Sciatic nerve (tissue), 2 donors: Measurements from ENCODE around the gene CPED1. TPM values are rescaled to one million over a fixed set of nuclear protein-coding genes. Genes with fewer than 3 reads are reported as not detected.

ENCODE experiments used
- ATAC-seq: fragments of 200-7000 bp; cut with Tn5 transposase; one replicate; pipeline ENCODE4 v1.9.1; 2020; ENCODE audit warnings: mild to moderate bottlenecking, moderate library complexity
- DNase-seq: peaks from one replicate; pipeline ENCODE4 v3.0.0-alpha.2; 2020; ENCODE audit warnings: low spot score
- intact Hi-C: fragments of 100-400 bp; cut with DNase I; formaldehyde crosslinking; loops from one replicate; pipeline ENCODE4 v1.14.2; 2022
- total RNA-seq: library from RNA; stranded (reverse); fragmentation: NEBNext Ultra II Directional; extraction: Animal tissue kit (Norgen Biotek cat#: 25700); gene quantifications from one replicate; pipeline ENCODE4 v1.2.1, GENCODE V29; 2021
- donor health status: DM: no; HTN: no; CAD: no.
- donor health status: DM: no; HTN: no; CAD: no.

Gene CPED1
- total RNA-seq, 1 donor from 2014 or later, result 41.9 TPM

GRCh38 chr7:121140790-121141189, 152.3 kb downstream of the CPED1 start:
- no peak for ATAC-seq
- intact Hi-C loops, result no loop called here
- no peak for DNase-seq

- intact Hi-C loops, result no loop called here
- ATAC-seq (peak; percentile 17), DNase-seq (no peak)
Observed at GRCh38 chr7:121151774-121152221, 163.3 kb downstream of the CPED1 start.

GRCh38 chr7:121153411-121153810, 164.9 kb downstream of the CPED1 start:
- DNase-seq (no peak), ATAC-seq (no peak)
- intact Hi-C loops, result no loop called here

- no peak for DNase-seq
- intact Hi-C loops, result no loop called here
- no peak for ATAC-seq
Observed at GRCh38 chr7:121153995-121154394, 165.5 kb downstream of the CPED1 start.

GRCh38 chr7:121156825-121157224, 168.3 kb downstream of the CPED1 start:
- intact Hi-C loops, result no loop called here

GRCh38 chr7:121157341-121157751, 168.8 kb downstream of the CPED1 start:
- ATAC-seq, result no peak
- no peak for DNase-seq
- intact Hi-C loops, result no loop called here

More at GRCh38 chr7:121156825-121157224, 168.3 kb downstream of the CPED1 start:
- ATAC-seq, result no peak
- no peak for DNase-seq

GRCh38 chr7:121157885-121158590, 169.5 kb downstream of the CPED1 start:
- DNase-seq (no peak), ATAC-seq (no peak)
- intact Hi-C loops, result no loop called here

GRCh38 chr7:121158665-121159064, 170.2 kb downstream of the CPED1 start:
- no peak for DNase-seq
- no peak for ATAC-seq
- intact Hi-C loops, result no loop called here

GRCh38 chr7:121159553-121159952, 171.0 kb downstream of the CPED1 start:
- ATAC-seq (no peak), DNase-seq (no peak)
- intact Hi-C loops, result no loop called here

- intact Hi-C loops, result no loop called here
- DNase-seq (no peak), ATAC-seq (no peak)
Observed at GRCh38 chr7:121160150-121161008, 171.9 kb downstream of the CPED1 start.

GRCh38 chr7:121163699-121164098, 175.2 kb downstream of the CPED1 start:
- ATAC-seq, result no peak
- intact Hi-C loops, result no loop called here
- no peak for DNase-seq

- intact Hi-C loops, result no loop called here
- DNase-seq (no peak), ATAC-seq (no peak)
Observed at GRCh38 chr7:121164247-121164646, 175.7 kb downstream of the CPED1 start.

GRCh38 chr7:121166916-121167315, 178.4 kb downstream of the CPED1 start:
- no peak for DNase-seq
- ATAC-seq, result no peak

GRCh38 chr7:121167971-121168370, 179.5 kb downstream of the CPED1 start:
- DNase-seq (no peak), ATAC-seq (no peak)
- intact Hi-C loops, result no loop called here

More at GRCh38 chr7:121166916-121167315, 178.4 kb downstream of the CPED1 start:
- intact Hi-C loops, result no loop called here

GRCh38 chr7:121169469-121169868, 181.0 kb downstream of the CPED1 start:
- ATAC-seq, result no peak
- no peak for DNase-seq
- intact Hi-C loops, result no loop called here

GRCh38 chr7:121172484-121172883, 184.0 kb downstream of the CPED1 start:
- ATAC-seq, result no peak
- DNase-seq, result no peak
- intact Hi-C loops, result no loop called here

- intact Hi-C loops, result loop anchor here (1.0 kb wide), 1 partner anchor 29 kb away; no protein-coding TSS in a partner anchor
- ATAC-seq, result no peak
- DNase-seq, result no peak
Observed at GRCh38 chr7:121175826-121176225, 187.3 kb downstream of the CPED1 start.

GRCh38 chr7:121178452-121178851, 189.9 kb downstream of the CPED1 start:
- intact Hi-C loops, result no loop called here
- no peak for ATAC-seq
- no peak for DNase-seq

- ATAC-seq, result no peak
- intact Hi-C loops, result no loop called here
Observed at GRCh38 chr7:121178869-121179497, 190.5 kb downstream of the CPED1 start.

More at GRCh38 chr7:121178869-121179497, 190.5 kb downstream of the CPED1 start:
- no peak for DNase-seq
